Right lobe of liver (tissue), 6 donors: Measurements from ENCODE around the gene CEP128. TPM values are rescaled to one million over a fixed set of nuclear protein-coding genes. Genes with fewer than 3 reads are reported as not detected.

Source experiments
- ATAC-seq, 4 donors: fragments of 200-7000 bp; cut with Tn5 transposase; one replicate each; pipeline ENCODE4 v1.9.1; 2020; ENCODE audit warnings: mild to moderate bottlenecking in 4 of 4, moderate library complexity in 4 of 4
- DNase-seq, 3 donors: peaks; one replicate each; pipeline ENCODE4 v3.0.0-alpha.2; 2020
- H3K27ac ChIP-seq, 3 donors: fragments of 200-600 bp; one replicate each; pipeline ENCODE4 v1.8.0; 2022
- H3K27me3 ChIP-seq, 2 donors: fragments of 200-600 bp; one replicate each; pipeline ENCODE4 v1.8.0; 2022
- H3K36me3 ChIP-seq, 4 donors: fragments of 200-600 bp; sonication (generic) in 1 of 4; one replicate each; pipeline versions ENCODE4 v1.5.1 to v1.8.0; 2017 to 2022; ENCODE audit warnings: control low read depth in 1 of 4
- H3K4me1 ChIP-seq, 4 donors: fragments of 200-600 bp; sonication (generic) in 1 of 4; one replicate each; pipeline versions ENCODE4 v1.5.1 to v1.8.0; 2017 to 2022; ENCODE audit warnings: control low read depth in 1 of 4
- H3K4me3 ChIP-seq, 3 donors: fragments of 200-600 bp; one replicate each; pipeline ENCODE4 v1.8.0; 2022
- H3K9me3 ChIP-seq, 4 donors: fragments of 200-600 bp; sonication (generic) in 1 of 4; one replicate each; pipeline versions ENCODE4 v1.5.1 to v1.8.0; 2017 to 2022; ENCODE audit warnings: control low read depth in 1 of 4
- CTCF ChIP-seq, 4 donors: fragments of 200-600 bp in 3 of 4; fragments of 450-650 bp in 1 of 4; IDR thresholded peaks; one replicate each; pipeline versions ENCODE4 v1.5.1 to v1.8.0; 2016 to 2022; ENCODE audit warnings: antibody characterized with exemption in 4 of 4, mild to moderate bottlenecking in 2 of 4
- POLR2A ChIP-seq: fragments of 450-650 bp; IDR thresholded peaks from one replicate; pipeline ENCODE4 v1.6.1; 2017; ENCODE audit warnings: antibody characterized with exemption, mild to moderate bottlenecking
- WGBS: methylation state at CpG from one replicate; pipeline ENCODE4 v1.1.6; 2018; ENCODE audit warnings: low coverage, low lambda C conversion rate; ENCODE audit not compliant: insufficient coverage; ENCODE audit errors: missing lambda C conversion rate; 5-methylcytosine and 5-hydroxymethylcytosine counted together
- intact Hi-C, 2 donors: fragments of 100-400 bp; cut with DNase I; formaldehyde crosslinking; loops; one replicate each; pipeline versions ENCODE4 v1.11.2 to v1.14.1; 2022
- total RNA-seq, 6 experiments: library from RNA; depleted of rRNA in 2 of 6; stranded (reverse); fragments of >200 nt in 2 of 6; fragmentation: NEBNext Ultra II Directional in 3 of 6; extraction: Animal tissue kit (Norgen Biotek cat#: 25700) in 3 of 6; gene quantifications; one replicate each; pipeline versions ENCODE4 v1.1.0 to v1.2.4, GENCODE V29; 2016 to 2023
- donor health status: DM: no; HTN: yes; CAD: no.
- donor health status: DM: no; HTN: no; CAD: no.
- donor health status: DM: no; HTN: no; CAD: no.
- donor health status: DM: no; HTN: yes; CAD: no.
- donor health status: DM: no; HTN: yes; CAD: no.

Gene CEP128
- total RNA-seq, 6 experiments from 2014 or later: 0.81 to 9.5 (median 1.7) TPM

- intact Hi-C loops: no loop called here
- ATAC-seq (no peak), DNase-seq (no peak)
- WGBS: 75% methylated on average over 1 of the region's 1 CpG
- Histone ChIP-seq H3K4me1 (no peaks in the 10 kb centered on the region), H3K9me3 (no peaks in the 10 kb centered on the region), H3K27me3 (no peaks in the 10 kb centered on the region), H3K36me3 (no peaks in the 10 kb centered on the region), H3K27ac (no peak overlapping the region), H3K4me3 (no peak overlapping the region)
- TF ChIP-seq POLR2A (no peak), CTCF (IDR thresholded peaks at IDR 0.05) (no peak)
Measured at GRCh38 chr14:80602946-80603345, 338.6 kb downstream of the CEP128 start.

GRCh38 chr14:80587096-80587724, 354.3 kb downstream of the CEP128 start:
- intact Hi-C loops: no loop called here
- TF ChIP-seq CTCF (IDR thresholded peaks at IDR 0.05) (peak; percentile 29 to 53 (median 42)), POLR2A (no peak)
- ATAC-seq: peak; percentile 37 to 59 (median 53)

GRCh38 chr14:80586131-80586530, 355.4 kb downstream of the CEP128 start:
- WGBS: no CpG with 5 or more reads among the region's 1 CpG
- TF ChIP-seq CTCF (IDR thresholded peaks at IDR 0.05) (no peak), POLR2A (no peak)
- H3K4me3 ChIP-seq: no peak overlapping the region
- H3K4me1 ChIP-seq: no peaks in the 10 kb centered on the region
- intact Hi-C loops: no loop called here
- no peak for ATAC-seq
- no peaks in the 10 kb centered on the region for H3K36me3 ChIP-seq
- H3K27me3 ChIP-seq: no peaks in the 10 kb centered on the region
- no peak for DNase-seq
- no peak overlapping the region for H3K27ac ChIP-seq
- no peaks in the 10 kb centered on the region for H3K9me3 ChIP-seq

More at GRCh38 chr14:80587096-80587724, 354.3 kb downstream of the CEP128 start:
- WGBS: 42% methylated on average over 3 of the region's 3 CpGs
- no peak overlapping the region for H3K27ac ChIP-seq
- H3K4me1 ChIP-seq: no peaks in the 10 kb centered on the region
- DNase-seq: no peak
- H3K9me3 ChIP-seq: no peaks in the 10 kb centered on the region
- no peaks in the 10 kb centered on the region for H3K36me3 ChIP-seq
- H3K27me3 ChIP-seq: no peaks in the 10 kb centered on the region
- H3K4me3 ChIP-seq: no peak overlapping the region

- no peak overlapping the region for H3K27ac ChIP-seq
- no peaks in the 10 kb centered on the region for H3K27me3 ChIP-seq
- intact Hi-C loops: no loop called here
- H3K4me1 ChIP-seq: no peaks in the 10 kb centered on the region
- 100% methylated on average over 1 of the region's 1 CpG for WGBS
- TF ChIP-seq POLR2A (no peak), CTCF (IDR thresholded peaks at IDR 0.05) (no peak)
- no peak for ATAC-seq
- no peak for DNase-seq
- H3K36me3 ChIP-seq: no peaks in the 10 kb centered on the region
- no peak overlapping the region for H3K4me3 ChIP-seq
- no peaks in the 10 kb centered on the region for H3K9me3 ChIP-seq
Measured at GRCh38 chr14:80585506-80585835, 356.1 kb downstream of the CEP128 start.
